Neuronal stem cell (in vitro differentiated cells): ENCODE data around the gene VPS39.
A peak's percentile ranks its signal among the peaks of the same experiment; 100 is the strongest.

ENCODE experiments used
- DNase-seq: peaks from one replicate; pipeline ENCODE4 v3.0.0-alpha.2; 2013; ENCODE audit warnings: low spot score
- H2AFZ ChIP-seq: one replicate; pipeline ENCODE4 v1.6.1; 2013; ENCODE audit warnings: mild to moderate bottlenecking, low read length, inconsistent platforms
- H2AK5ac ChIP-seq: 2 replicates; pipeline ENCODE4 v1.6.1; 2013; ENCODE audit warnings: low read depth, mild to moderate bottlenecking, inconsistent platforms, low read length, moderate library complexity, mixed read lengths
- H2BK120ac ChIP-seq: 2 replicates; pipeline ENCODE4 v1.6.1; 2013; ENCODE audit warnings: low read depth, mild to moderate bottlenecking, inconsistent platforms, low read length, moderate library complexity, mixed read lengths
- H2BK12ac ChIP-seq: one replicate; pipeline ENCODE4 v1.6.1; 2013; ENCODE audit warnings: low read length, inconsistent platforms
- H2BK15ac ChIP-seq: 2 replicates; pipeline ENCODE4 v1.6.1; 2013; ENCODE audit warnings: mild to moderate bottlenecking, low read length, inconsistent platforms, mixed read lengths
- H2BK5ac ChIP-seq: one replicate; pipeline ENCODE4 v1.6.1; 2013; ENCODE audit warnings: inconsistent platforms, mild to moderate bottlenecking, low read length, moderate library complexity
- H3K14ac ChIP-seq: one replicate; pipeline ENCODE4 v1.6.1; 2013; ENCODE audit warnings: low read length, inconsistent platforms
- H3K18ac ChIP-seq: 2 replicates; pipeline ENCODE4 v1.6.1; 2013; ENCODE audit warnings: low read length, inconsistent platforms
- H3K23ac ChIP-seq: 2 replicates; pipeline ENCODE4 v1.6.1; 2013; ENCODE audit warnings: low read depth, mild to moderate bottlenecking, mixed read lengths, low read length, inconsistent platforms; ENCODE audit not compliant: poor library complexity
- H3K27ac ChIP-seq: replicated peaks from 3 replicates; pipeline ENCODE4 v1.5.1; 2013; ENCODE audit warnings: low read length, inconsistent platforms
- H3K27me3 ChIP-seq, 3 experiments: 2 replicates each; pipeline ENCODE4 v1.6.1; 2013; ENCODE audit warnings: low read length in 3 of 3, mild to moderate bottlenecking in 2 of 3, inconsistent platforms in 1 of 3, low read depth in 1 of 3, mixed read lengths in 1 of 3, moderate library complexity in 1 of 3; ENCODE audit not compliant: control insufficient read depth in 3 of 3, insufficient read depth in 3 of 3
- H3K36me3 ChIP-seq, 2 donors: replicated peaks in 1 of 2; 2 replicates each; pipeline ENCODE4 v1.6.1; 2013; ENCODE audit warnings: low read length in 2 of 2; ENCODE audit not compliant: control insufficient read depth in 2 of 2, insufficient read depth in 2 of 2
- H3K4ac ChIP-seq: 2 replicates; pipeline ENCODE4 v1.6.1; 2013; ENCODE audit warnings: inconsistent platforms, mild to moderate bottlenecking, low read length, moderate library complexity
- H3K4me1 ChIP-seq, 2 donors: 1 replicate in 1 of 2; 2 replicates in 1 of 2; pipeline ENCODE4 v1.6.1; 2013; ENCODE audit warnings: low read length in 2 of 2, low read depth in 1 of 2; ENCODE audit not compliant: control insufficient read depth in 2 of 2, insufficient read depth in 1 of 2
- H3K4me2 ChIP-seq: one replicate; pipeline ENCODE4 v1.6.1; 2013; ENCODE audit warnings: mild to moderate bottlenecking, low read length, inconsistent platforms; ENCODE audit not compliant: insufficient read depth, poor library complexity, severe bottlenecking
- H3K4me3 ChIP-seq, 2 donors: 2 replicates each; pipeline ENCODE4 v1.5.1; 2013; ENCODE audit warnings: low read length in 2 of 2, mild to moderate bottlenecking in 2 of 2, inconsistent platforms in 1 of 2, moderate library complexity in 1 of 2
- H3K79me1 ChIP-seq: one replicate; pipeline ENCODE4 v1.6.1; 2013; ENCODE audit warnings: low read depth, mild to moderate bottlenecking, inconsistent platforms, low read length, moderate library complexity
- H3K9ac ChIP-seq: one replicate; pipeline ENCODE4 v1.6.1; 2013; ENCODE audit warnings: mild to moderate bottlenecking, low read depth, low read length, inconsistent platforms; ENCODE audit not compliant: poor library complexity
- H3K9me3 ChIP-seq, 2 donors: replicated peaks in 1 of 2; 2 replicates each; pipeline versions ENCODE3 to v1.6.1; 2013; ENCODE audit warnings: low read length in 2 of 2, mild to moderate bottlenecking in 2 of 2, inconsistent platforms in 1 of 2, low read depth in 1 of 2, mixed read lengths in 1 of 2, moderate library complexity in 1 of 2; ENCODE audit not compliant: control insufficient read depth in 2 of 2, insufficient read depth in 1 of 2
- H4K8ac ChIP-seq: one replicate; pipeline ENCODE4 v1.6.1; 2013; ENCODE audit warnings: low read depth, mild to moderate bottlenecking, inconsistent platforms, low read length, moderate library complexity
- H4K91ac ChIP-seq: one replicate; pipeline ENCODE4 v1.6.1; 2013; ENCODE audit warnings: low read length, low read depth, mild to moderate bottlenecking, inconsistent platforms; ENCODE audit not compliant: poor library complexity
- WGBS, 2 donors: extraction: QIAGEN DNeasy Blood & Tissue Kit; methylation state at CpG; one replicate each; pipeline ENCODE4 v1.1.7; 2013; ENCODE audit warnings: missing lambda C conversion rate in 2 of 2, mixed read lengths in 1 of 2; ENCODE audit not compliant: insufficient read length in 2 of 2, insufficient replicate concordance in 1 of 2; ENCODE audit errors: extremely low coverage in 2 of 2; 5-methylcytosine and 5-hydroxymethylcytosine counted together

Gene VPS39

GRCh38 chr15:42178056-42178455, 30.0 kb downstream of the VPS39 start:
- no peaks in the 10 kb centered on the region for H3K27me3 ChIP-seq
- H2BK120ac ChIP-seq = no peak overlapping the region
- H4K91ac ChIP-seq = no peak overlapping the region
- H3K9ac ChIP-seq = no peak overlapping the region
- H3K18ac ChIP-seq = no peak overlapping the region
- H2BK12ac ChIP-seq = no peak overlapping the region
- H3K9me3 ChIP-seq = peaks cover 0 to 2% of the 10 kb centered on the region in 2 donors
- no peak overlapping the region for H3K14ac ChIP-seq
- H2AFZ ChIP-seq = no peak overlapping the region
- peaks cover 13 to 88% of the 10 kb centered on the region in 2 donors for H3K36me3 ChIP-seq
- DNase-seq = no peak
- no peak overlapping the region for H2AK5ac ChIP-seq
- no peaks in the 10 kb centered on the region for H3K4me1 ChIP-seq
- H3K27ac ChIP-seq = no peak overlapping the region
- no CpG with 5 or more reads among the region's 2 CpGs for WGBS, 2 donors
- H3K4me3 ChIP-seq = no peak overlapping the region
- no peak overlapping the region for H2BK5ac ChIP-seq
- H3K4me2 ChIP-seq = no peak overlapping the region
- H2BK15ac ChIP-seq = no peak overlapping the region
- H3K23ac ChIP-seq = no peak overlapping the region
- H3K79me1 ChIP-seq = no peaks in the 10 kb centered on the region
- no peak overlapping the region for H3K4ac ChIP-seq
- no peak overlapping the region for H4K8ac ChIP-seq

GRCh38 chr15:42175671-42176070, 32.4 kb downstream of the VPS39 start:
- no peak overlapping the region for H2BK120ac ChIP-seq
- H3K4me2 ChIP-seq = no peak overlapping the region
- no peak overlapping the region for H3K27ac ChIP-seq
- H2BK12ac ChIP-seq = no peak overlapping the region
- peak overlapping the region; percentile 66 for H2BK5ac ChIP-seq
- no peak overlapping the region for H2BK15ac ChIP-seq
- no peak overlapping the region for H4K8ac ChIP-seq
- no peak overlapping the region for H3K4me3 ChIP-seq
- H3K79me1 ChIP-seq = no peaks in the 10 kb centered on the region
- no peak overlapping the region for H3K14ac ChIP-seq
- no peaks in the 10 kb centered on the region for H3K27me3 ChIP-seq
- no peak overlapping the region for H4K91ac ChIP-seq
- no peak overlapping the region for H2AFZ ChIP-seq
- DNase-seq = no peak
- no CpG with 5 or more reads among the region's 5 CpGs for WGBS, 2 donors
- H3K36me3 ChIP-seq = peaks cover 18 to 88% of the 10 kb centered on the region in 2 donors
- H3K18ac ChIP-seq = no peak overlapping the region
- no peak overlapping the region for H3K4ac ChIP-seq
- peaks cover 0 to 2% of the 10 kb centered on the region in 2 donors for H3K9me3 ChIP-seq
- no peaks in the 10 kb centered on the region for H3K4me1 ChIP-seq
- H3K23ac ChIP-seq = no peak overlapping the region
- H2AK5ac ChIP-seq = no peak overlapping the region
- H3K9ac ChIP-seq = peak overlapping the region; percentile 21

GRCh38 chr15:42172475-42172874, 35.6 kb downstream of the VPS39 start:
- H4K8ac ChIP-seq = no peak overlapping the region
- peaks cover 24 to 93% of the 10 kb centered on the region in 2 donors for H3K36me3 ChIP-seq
- H3K14ac ChIP-seq = no peak overlapping the region
- no peak overlapping the region for H4K91ac ChIP-seq
- no peak overlapping the region for H3K4me3 ChIP-seq
- H3K4me1 ChIP-seq = no peaks in the 10 kb centered on the region
- H3K4me2 ChIP-seq = no peak overlapping the region
- no CpG with 5 or more reads among the region's 5 CpGs for WGBS, 2 donors
- H2AFZ ChIP-seq = no peak overlapping the region
- H3K9me3 ChIP-seq = peaks cover 0 to 2% of the 10 kb centered on the region in 2 donors
- no peak overlapping the region for H3K4ac ChIP-seq
- H3K79me1 ChIP-seq = no peaks in the 10 kb centered on the region
- H3K9ac ChIP-seq = no peak overlapping the region
- H2BK5ac ChIP-seq = no peak overlapping the region
- H2AK5ac ChIP-seq = no peak overlapping the region
- no peak overlapping the region for H2BK120ac ChIP-seq
- no peak for DNase-seq
- H3K27ac ChIP-seq = no peak overlapping the region
- no peak overlapping the region for H2BK15ac ChIP-seq
- H3K27me3 ChIP-seq = no peaks in the 10 kb centered on the region
- no peak overlapping the region for H3K18ac ChIP-seq
- H3K23ac ChIP-seq = no peak overlapping the region
- H2BK12ac ChIP-seq = no peak overlapping the region

DNA sequence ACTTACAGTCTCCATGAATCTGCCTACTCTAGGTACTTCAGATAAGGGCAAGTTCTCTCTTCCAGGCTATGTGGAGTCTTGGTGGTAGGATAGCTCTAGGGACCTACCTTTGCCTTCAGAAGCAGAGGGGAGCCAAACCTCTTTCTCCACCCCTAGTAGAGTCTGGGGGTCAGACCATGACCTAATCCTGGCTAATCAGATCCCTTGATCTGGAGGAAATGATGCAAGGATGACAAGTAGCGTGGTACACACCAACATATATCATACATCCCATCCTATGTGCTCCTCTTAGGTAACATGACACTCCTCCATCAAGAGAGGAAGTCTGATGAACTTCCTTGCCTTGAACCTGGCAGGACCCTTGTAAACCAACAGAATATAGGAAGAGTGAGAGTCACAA, 36.3 kb downstream of the VPS39 start:
- Histone ChIP-seq H2BK15ac (no peak overlapping the region), H2AK5ac (no peak overlapping the region), H3K79me1 (no peaks in the 10 kb centered on the region), H3K23ac (no peak overlapping the region), H3K36me3 (peaks cover 27 to 93% of the 10 kb centered on the region in 2 donors), H2BK120ac (no peak overlapping the region), H3K4me1 (no peaks in the 10 kb centered on the region), H2BK5ac (no peak overlapping the region), H2AFZ (no peak overlapping the region), H3K9ac (no peak overlapping the region), H3K4me3 (no peak overlapping the region), H4K8ac (no peak overlapping the region), H2BK12ac (no peak overlapping the region), H3K9me3 (peaks cover 0 to 2% of the 10 kb centered on the region in 2 donors), H3K27ac (no peak overlapping the region), H3K14ac (no peak overlapping the region), H3K18ac (no peak overlapping the region), H3K27me3 (no peaks in the 10 kb centered on the region), H3K4me2 (no peak overlapping the region), H4K91ac (no peak overlapping the region), H3K4ac (no peak overlapping the region)
- no CpG with 5 or more reads among the region's 1 CpG for WGBS, 2 donors
- DNase-seq = no peak
